Measurements from ENCODE around the gene HPS4.

Gene HPS4

DNA sequence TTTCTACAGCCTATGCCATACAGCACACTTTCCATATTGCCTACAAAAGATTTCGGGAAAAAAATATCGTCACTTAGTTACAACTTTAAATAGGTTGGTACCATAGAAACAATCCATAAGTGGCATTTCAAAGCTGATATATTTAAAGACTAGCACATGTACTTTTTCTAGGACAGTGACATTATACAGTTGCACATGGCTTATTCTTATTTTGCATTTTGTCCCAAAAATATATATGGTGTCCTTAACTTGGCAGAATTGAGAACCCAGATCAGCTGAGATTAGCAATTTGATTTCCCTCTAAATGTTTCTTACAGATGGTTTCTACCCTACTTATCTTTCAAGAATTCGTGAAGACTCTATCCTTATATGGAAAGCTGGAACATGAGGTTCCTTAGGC, 32.3 kb upstream of the HPS4 start:
- Histone ChIP-seq H3K4me2 (ENCODE audit: low read length) (no peak overlapping the region), H3K27me3 (ENCODE audit: control insufficient read depth, insufficient read depth, low read length) (no peaks in the 10 kb centered on the region), H3K9me3 (replicated peaks; ENCODE audit: low read length) (no peaks in the 10 kb centered on the region), H3K9ac (ENCODE audit: low read depth, low read length) (no peak overlapping the region), H3K4me3 (ENCODE audit: low read length) (no peak overlapping the region), H3K4me1 (ENCODE audit: control insufficient read depth, insufficient read depth, low read length) (peaks cover 13% of the 10 kb centered on the region), H3K36me3 (ENCODE audit: insufficient read depth, low read length) (no peaks in the 10 kb centered on the region)

DNA sequence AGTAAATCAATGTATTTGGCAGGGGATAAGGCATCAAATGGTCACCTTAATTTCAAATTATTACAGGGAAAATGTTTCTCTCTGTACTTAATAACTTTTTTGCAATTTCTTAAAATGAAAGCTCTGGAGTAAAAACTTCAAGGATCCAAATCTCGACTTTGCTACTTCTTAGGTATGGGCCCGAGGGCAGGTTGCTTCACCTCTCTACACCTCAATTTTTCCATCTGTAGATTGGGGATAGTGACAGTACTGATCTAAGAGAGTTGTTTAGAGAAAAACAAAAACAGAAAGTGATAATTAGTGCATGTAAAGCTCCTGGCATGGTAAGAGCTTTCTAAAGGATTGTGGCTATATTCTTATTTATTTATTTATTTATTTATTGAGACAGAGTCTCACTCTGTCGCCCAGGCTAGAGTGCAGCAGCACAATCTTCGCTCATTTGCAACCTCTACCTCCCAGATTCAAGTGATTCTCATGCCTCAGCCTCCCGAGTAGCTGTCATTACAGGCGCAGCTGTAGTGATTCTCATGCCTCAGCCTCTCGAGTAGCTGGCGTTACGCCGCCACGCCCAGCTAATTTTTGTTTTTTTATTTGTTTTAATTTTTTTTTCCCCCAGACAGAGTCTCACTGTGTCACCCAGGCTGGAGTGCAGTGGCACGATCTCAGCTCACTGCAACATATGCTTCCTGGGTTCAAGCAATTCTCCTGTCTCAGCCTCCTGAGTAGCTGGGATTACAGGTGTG, 31.0 kb upstream of the HPS4 start:
- no peaks in the 10 kb centered on the region for H3K9me3 ChIP-seq (replicated peaks; ENCODE audit: low read length)
- H3K4me3 ChIP-seq (ENCODE audit: low read length): no peak overlapping the region
- no peaks in the 10 kb centered on the region for H3K27me3 ChIP-seq (ENCODE audit: control insufficient read depth, insufficient read depth, low read length)

DNA sequence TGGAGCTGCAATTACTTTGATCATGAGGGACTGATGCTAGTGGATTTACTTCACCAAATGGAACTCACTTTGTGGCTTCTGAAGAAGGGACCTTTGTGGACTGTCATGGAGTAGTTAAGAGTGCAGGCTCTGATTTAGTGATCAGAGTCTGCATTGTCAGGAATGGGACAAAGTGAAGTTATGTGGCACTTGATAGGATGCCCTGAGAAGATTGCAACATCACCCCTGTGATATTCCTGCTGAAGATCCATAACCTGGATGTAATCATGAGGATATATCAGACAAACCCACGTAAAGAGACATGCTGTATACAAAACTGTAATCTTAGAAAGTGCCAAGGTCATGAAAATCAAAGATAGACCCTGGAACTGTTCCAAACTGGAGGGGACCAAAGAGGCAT, 30.3 kb upstream of the HPS4 start:
- H3K36me3 ChIP-seq (ENCODE audit: insufficient read depth, low read length): peaks cover 12% of the 10 kb centered on the region
- H3K4me2 ChIP-seq (ENCODE audit: low read length): peak overlapping the region; percentile 96
- no peak overlapping the region for H3K9ac ChIP-seq (ENCODE audit: low read depth, low read length)
- H3K4me1 ChIP-seq (ENCODE audit: control insufficient read depth, insufficient read depth, low read length): peaks cover 13% of the 10 kb centered on the region
- H3K9me3 ChIP-seq (replicated peaks; ENCODE audit: low read length): no peaks in the 10 kb centered on the region
- H3K27me3 ChIP-seq (ENCODE audit: control insufficient read depth, insufficient read depth, low read length): no peaks in the 10 kb centered on the region
- no peak overlapping the region for H3K4me3 ChIP-seq (ENCODE audit: low read length)

More for the DNA sequence above, 31.0 kb upstream of the HPS4 start:
- H3K9ac ChIP-seq (ENCODE audit: low read depth, low read length): no peak overlapping the region
- H3K4me2 ChIP-seq (ENCODE audit: low read length): peak overlapping the region; percentile 96
- peaks cover 6% of the 10 kb centered on the region for H3K36me3 ChIP-seq (ENCODE audit: insufficient read depth, low read length)
- H3K4me1 ChIP-seq (ENCODE audit: control insufficient read depth, insufficient read depth, low read length): peaks cover 13% of the 10 kb centered on the region

DNA sequence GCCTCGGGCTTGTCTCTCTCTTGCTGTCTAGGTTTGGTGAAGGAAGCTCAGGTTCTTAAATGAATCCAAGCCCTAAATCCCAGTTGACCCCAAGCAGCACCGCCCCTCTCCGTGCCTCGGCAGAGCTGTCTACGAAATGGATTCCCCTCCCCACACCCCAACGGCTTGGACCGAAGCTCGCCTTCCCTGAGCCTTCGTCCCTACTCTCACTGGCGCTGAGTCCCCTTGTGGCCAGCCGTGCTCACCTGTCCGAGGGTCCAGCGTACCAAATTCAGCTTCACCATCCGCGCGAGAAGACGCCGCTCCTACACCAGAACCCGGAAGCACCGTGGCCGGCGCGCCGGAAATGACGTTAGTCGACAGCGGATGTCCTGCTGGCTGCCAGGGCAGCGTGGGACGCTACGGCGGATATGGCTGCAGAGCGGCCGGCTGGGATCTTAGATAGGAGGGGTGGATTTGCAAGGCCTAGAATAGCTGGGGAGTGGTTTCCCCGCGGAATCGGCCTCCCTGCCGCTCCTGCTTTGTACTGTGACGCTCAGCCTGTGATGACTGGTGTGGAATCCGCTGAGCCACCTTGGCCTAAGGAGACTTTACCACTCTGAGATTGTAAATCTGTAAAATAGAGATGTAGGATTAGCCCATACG, 28.7 kb upstream of the HPS4 start, which contains the start of gene TFIP11:
TFIP11 (minus strand) TSS at position 325 of the 645 bp plus-strand sequence. CDS start 2,201 bp downstream, outside the sequence.
- Histone ChIP-seq H3K9me3 (replicated peaks; ENCODE audit: low read length) (no peaks in the 10 kb centered on the region), H3K36me3 (ENCODE audit: insufficient read depth, low read length) (peaks cover 21% of the 10 kb centered on the region), H3K9ac (ENCODE audit: low read depth, low read length) (peak within 1 kb of the TSS; percentile 96), H3K27me3 (ENCODE audit: control insufficient read depth, insufficient read depth, low read length) (no peaks in the 10 kb centered on the region), H3K4me3 (ENCODE audit: low read length) (peak within 1 kb of the TSS; percentile 99), H3K4me2 (ENCODE audit: low read length) (peak within 1 kb of the TSS; percentile 96), H3K4me1 (ENCODE audit: control insufficient read depth, insufficient read depth, low read length) (peaks cover 13% of the 10 kb centered on the region)

DNA sequence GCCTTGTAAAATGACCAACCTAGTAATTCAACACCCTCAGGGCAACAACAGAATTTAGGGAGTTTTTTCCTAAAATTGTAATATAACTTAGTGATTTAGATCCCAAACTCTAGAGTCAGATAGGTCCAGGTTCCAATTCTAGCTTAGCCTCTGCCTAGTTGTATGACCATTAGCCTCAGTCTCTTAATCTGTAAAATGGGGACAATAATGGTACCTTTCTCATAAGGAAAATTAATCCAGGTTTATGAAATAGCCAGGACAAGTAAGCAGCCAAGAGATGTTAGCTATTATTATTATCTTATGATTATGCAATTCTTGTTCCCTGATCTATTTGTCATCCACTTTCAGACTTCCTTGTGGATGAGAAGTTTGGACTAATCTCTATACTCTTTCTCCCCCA, 24.6 kb upstream of the HPS4 start:
- H3K27me3 ChIP-seq (ENCODE audit: control insufficient read depth, insufficient read depth, low read length): no peaks in the 10 kb centered on the region
- H3K4me2 ChIP-seq (ENCODE audit: low read length): no peak overlapping the region
- no peak overlapping the region for H3K4me3 ChIP-seq (ENCODE audit: low read length)
- H3K9me3 ChIP-seq (replicated peaks; ENCODE audit: low read length): no peaks in the 10 kb centered on the region
- no peak overlapping the region for H3K9ac ChIP-seq (ENCODE audit: low read depth, low read length)
- H3K4me1 ChIP-seq (ENCODE audit: control insufficient read depth, insufficient read depth, low read length): peaks cover 4% of the 10 kb centered on the region
- peaks cover 54% of the 10 kb centered on the region for H3K36me3 ChIP-seq (ENCODE audit: insufficient read depth, low read length)

DNA sequence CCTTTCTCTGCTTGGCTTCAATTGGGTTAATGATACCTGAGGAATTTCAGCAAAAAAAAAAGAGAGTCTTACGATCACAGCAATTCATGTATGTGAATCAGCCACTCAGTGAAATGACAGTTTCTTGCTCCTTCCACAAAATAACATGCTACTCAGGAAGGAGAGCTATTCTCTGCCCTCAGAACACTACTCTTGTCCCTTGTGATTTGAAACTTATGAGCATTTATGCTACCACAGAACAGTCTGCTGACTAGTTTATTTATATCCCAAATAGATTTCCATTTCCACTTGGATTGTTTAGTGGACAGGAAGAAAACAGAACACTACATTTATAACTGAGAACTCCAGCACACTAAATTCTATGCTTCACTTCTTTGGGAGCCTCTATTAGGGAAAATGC, 20.2 kb upstream of the HPS4 start:
- Histone ChIP-seq H3K4me1 (ENCODE audit: control insufficient read depth, insufficient read depth, low read length) (peaks cover 6% of the 10 kb centered on the region), H3K36me3 (ENCODE audit: insufficient read depth, low read length) (peaks cover 74% of the 10 kb centered on the region), H3K9me3 (replicated peaks; ENCODE audit: low read length) (no peaks in the 10 kb centered on the region), H3K27me3 (ENCODE audit: control insufficient read depth, insufficient read depth, low read length) (no peaks in the 10 kb centered on the region), H3K4me3 (ENCODE audit: low read length) (no peak overlapping the region), H3K4me2 (ENCODE audit: low read length) (no peak overlapping the region), H3K9ac (ENCODE audit: low read depth, low read length) (no peak overlapping the region)

DNA sequence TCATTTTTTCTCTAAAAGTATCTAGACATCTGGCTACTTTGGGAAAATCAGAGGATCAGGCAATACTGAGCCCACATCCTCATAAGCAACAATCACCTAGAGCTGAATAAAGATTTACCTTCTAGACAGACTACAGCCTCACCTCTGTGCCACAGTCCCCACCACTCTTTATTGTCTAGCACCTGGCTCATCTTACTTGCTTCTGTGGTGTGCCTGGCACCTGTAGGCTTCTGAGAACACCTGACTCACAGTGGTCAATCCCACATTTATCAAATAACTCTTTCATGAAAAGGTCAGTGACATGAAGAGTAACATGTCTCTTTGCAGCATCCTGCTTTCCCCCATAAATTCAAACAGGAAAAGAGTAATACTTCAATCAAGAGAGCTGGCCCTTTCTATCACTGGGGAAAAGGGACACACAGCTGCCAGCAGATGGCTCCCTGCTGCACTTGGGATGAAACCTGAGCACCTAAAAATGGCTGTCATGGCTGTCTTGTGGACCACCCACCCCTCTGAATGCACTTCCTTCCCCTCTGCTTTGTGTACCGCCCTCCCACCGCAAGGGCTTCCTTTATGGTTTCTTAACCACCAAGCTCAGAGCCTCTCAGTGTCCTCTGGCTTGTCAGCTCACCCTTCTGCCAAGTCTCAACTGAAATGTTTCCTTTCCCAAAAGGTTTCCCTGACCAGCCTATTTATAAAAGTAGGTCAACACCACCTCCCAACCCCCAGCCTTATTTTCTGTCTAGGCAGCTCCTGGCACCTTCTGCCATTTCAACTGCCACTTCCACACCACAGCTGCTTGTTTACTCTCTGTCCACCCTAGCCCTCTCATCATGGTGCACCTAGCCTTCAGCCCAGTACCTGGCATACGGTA, 19.3 kb upstream of the HPS4 start:
- H3K9ac ChIP-seq (ENCODE audit: low read depth, low read length): no peak overlapping the region
- H3K36me3 ChIP-seq (ENCODE audit: insufficient read depth, low read length): peaks cover 71% of the 10 kb centered on the region
- H3K4me2 ChIP-seq (ENCODE audit: low read length): no peak overlapping the region

DNA sequence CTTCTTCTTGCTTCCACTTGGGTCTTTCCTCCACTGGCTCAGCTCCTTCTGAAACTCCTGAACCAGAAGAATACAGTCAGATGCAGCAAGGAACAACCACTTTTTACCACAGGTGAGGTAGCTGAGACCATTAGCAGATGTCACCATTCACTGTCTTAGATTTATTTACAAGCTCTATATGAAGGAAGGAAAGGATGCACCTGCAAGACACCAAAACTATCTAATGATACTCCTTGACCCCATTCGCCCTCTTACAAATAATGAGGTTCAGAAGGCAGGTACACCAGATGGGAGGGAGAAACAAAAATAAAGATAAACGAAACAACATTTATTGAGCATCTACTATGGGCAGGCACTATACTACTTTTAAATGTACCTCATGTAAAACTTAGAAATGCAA, 18.4 kb upstream of the HPS4 start:
- no peaks in the 10 kb centered on the region for H3K27me3 ChIP-seq (ENCODE audit: control insufficient read depth, insufficient read depth, low read length)
- no peak overlapping the region for H3K4me3 ChIP-seq (ENCODE audit: low read length)
- H3K36me3 ChIP-seq (ENCODE audit: insufficient read depth, low read length): peaks cover 69% of the 10 kb centered on the region
- H3K9me3 ChIP-seq (replicated peaks; ENCODE audit: low read length): no peaks in the 10 kb centered on the region
- no peak overlapping the region for H3K9ac ChIP-seq (ENCODE audit: low read depth, low read length)
- H3K4me2 ChIP-seq (ENCODE audit: low read length): no peak overlapping the region
- peaks cover 6% of the 10 kb centered on the region for H3K4me1 ChIP-seq (ENCODE audit: control insufficient read depth, insufficient read depth, low read length)

More for the DNA sequence above, 19.3 kb upstream of the HPS4 start:
- Histone ChIP-seq H3K27me3 (ENCODE audit: control insufficient read depth, insufficient read depth, low read length) (no peaks in the 10 kb centered on the region), H3K4me3 (ENCODE audit: low read length) (no peak overlapping the region), H3K4me1 (ENCODE audit: control insufficient read depth, insufficient read depth, low read length) (peaks cover 6% of the 10 kb centered on the region), H3K9me3 (replicated peaks; ENCODE audit: low read length) (no peaks in the 10 kb centered on the region)

DNA sequence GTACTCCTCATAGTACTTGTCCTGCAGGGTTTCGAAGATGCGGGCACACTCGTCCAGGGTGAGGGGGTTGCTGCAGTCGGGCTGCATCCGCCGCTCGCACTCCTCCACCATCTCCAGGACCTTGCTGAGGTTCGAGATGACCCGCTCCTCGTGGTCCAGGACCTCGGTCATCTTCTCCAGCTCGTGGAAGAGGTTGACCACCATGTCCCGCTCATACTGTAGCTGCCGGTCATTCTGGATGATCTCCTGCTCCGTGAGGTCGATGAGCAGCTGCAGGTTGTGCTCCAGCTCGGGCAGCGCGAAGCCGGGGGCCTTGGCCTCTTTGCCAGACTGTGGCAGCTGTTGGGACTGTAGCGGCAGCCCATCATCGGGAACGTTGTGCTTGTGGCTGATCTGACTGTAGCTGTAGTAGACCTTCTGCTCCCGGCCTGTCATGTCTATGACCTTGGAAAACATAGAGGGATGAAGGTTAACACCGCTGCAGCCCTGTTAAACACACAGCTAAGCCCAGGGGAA, 15.7 kb upstream of the HPS4 start:
- Histone ChIP-seq H3K9ac (ENCODE audit: low read depth, low read length) (no peak overlapping the region), H3K36me3 (ENCODE audit: insufficient read depth, low read length) (peaks cover 72% of the 10 kb centered on the region)

DNA sequence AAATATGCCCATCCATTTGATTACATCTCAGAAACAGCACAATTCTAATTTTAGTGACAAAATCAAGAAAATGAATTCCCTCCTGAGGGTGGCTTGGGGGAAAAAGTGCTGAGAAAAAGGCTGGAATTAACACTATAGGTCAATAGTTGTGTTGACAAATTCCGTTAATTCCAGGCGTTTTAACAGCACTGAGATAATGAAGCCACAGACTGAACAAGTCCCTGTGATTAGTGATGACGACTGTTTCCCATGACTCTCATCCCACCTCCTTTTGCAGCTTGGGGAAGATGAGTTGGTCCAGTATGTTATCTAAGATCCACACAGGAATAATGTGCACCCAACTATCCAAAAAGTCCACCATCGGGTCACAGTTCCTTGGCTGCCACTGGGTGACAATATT, 12.9 kb upstream of the HPS4 start:
- Histone ChIP-seq H3K4me2 (ENCODE audit: low read length) (no peak overlapping the region), H3K36me3 (ENCODE audit: insufficient read depth, low read length) (peaks cover 68% of the 10 kb centered on the region), H3K9ac (ENCODE audit: low read depth, low read length) (no peak overlapping the region), H3K27me3 (ENCODE audit: control insufficient read depth, insufficient read depth, low read length) (no peaks in the 10 kb centered on the region), H3K4me3 (ENCODE audit: low read length) (no peak overlapping the region), H3K4me1 (ENCODE audit: control insufficient read depth, insufficient read depth, low read length) (peaks cover 6% of the 10 kb centered on the region), H3K9me3 (replicated peaks; ENCODE audit: low read length) (no peaks in the 10 kb centered on the region)

More for the DNA sequence above, 15.7 kb upstream of the HPS4 start:
- H3K4me2 ChIP-seq (ENCODE audit: low read length): no peak overlapping the region
- H3K27me3 ChIP-seq (ENCODE audit: control insufficient read depth, insufficient read depth, low read length): no peaks in the 10 kb centered on the region
- peaks cover 6% of the 10 kb centered on the region for H3K4me1 ChIP-seq (ENCODE audit: control insufficient read depth, insufficient read depth, low read length)
- no peak overlapping the region for H3K4me3 ChIP-seq (ENCODE audit: low read length)
- no peaks in the 10 kb centered on the region for H3K9me3 ChIP-seq (replicated peaks; ENCODE audit: low read length)

DNA sequence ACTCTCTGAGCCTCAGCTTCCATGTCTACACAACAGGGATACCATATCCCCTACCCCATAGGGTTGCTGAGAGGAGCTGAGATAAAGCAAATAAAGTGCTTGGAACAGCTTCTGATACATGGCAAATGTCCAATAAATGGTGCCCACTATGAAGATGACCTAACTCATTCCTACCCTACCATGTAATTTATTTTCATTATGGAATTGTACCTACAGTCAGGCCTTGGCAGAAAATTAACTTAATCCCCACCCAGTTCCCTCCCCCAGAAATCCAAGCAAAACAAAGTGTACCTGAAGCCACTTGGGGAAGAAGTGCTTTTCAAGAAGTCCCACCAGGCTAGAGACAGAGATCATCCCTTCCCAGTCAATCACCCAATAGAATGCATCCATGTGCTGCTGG, 10.9 kb upstream of the HPS4 start:
- Histone ChIP-seq H3K36me3 (ENCODE audit: insufficient read depth, low read length) (peaks cover 77% of the 10 kb centered on the region), H3K27me3 (ENCODE audit: control insufficient read depth, insufficient read depth, low read length) (no peaks in the 10 kb centered on the region), H3K4me2 (ENCODE audit: low read length) (no peak overlapping the region), H3K9me3 (replicated peaks; ENCODE audit: low read length) (no peaks in the 10 kb centered on the region), H3K4me3 (ENCODE audit: low read length) (no peak overlapping the region), H3K9ac (ENCODE audit: low read depth, low read length) (no peak overlapping the region), H3K4me1 (ENCODE audit: control insufficient read depth, insufficient read depth, low read length) (no peaks in the 10 kb centered on the region)

Measured in skeletal muscle satellite cell (primary cell).